OCI-LY1 (cell line): ENCODE results near the gene FYTTD1.
A peak's percentile ranks its signal among the peaks of the same experiment; 100 is the strongest.
"Not testable (repeated sequence)": the region's sequence is repeated elsewhere in the genome, so short reads cannot be mapped to it uniquely, and the experiment has no call there.

Source experiments
- H2AFZ ChIP-seq: fragments of 200-600 bp; sonication (generic), shearing (Covaris generic); 2 replicates; pipeline ENCODE4 v1.6.0; 2014; ENCODE audit warnings: antibody characterized with exemption, mild to moderate bottlenecking, low read length
- H3F3A ChIP-seq: fragments of 200-600 bp; sonication (generic), shearing (Covaris generic); 2 replicates; pipeline ENCODE4 v1.6.0; 2014; ENCODE audit warnings: mild to moderate bottlenecking, antibody characterized with exemption, low read length, moderate library complexity; ENCODE audit not compliant: insufficient read depth
- H3K27ac ChIP-seq: fragments of 200-600 bp; sonication (generic); 2 replicates; pipeline ENCODE4 v1.5.1; 2014; ENCODE audit warnings: low read length, mixed run types, mild to moderate bottlenecking, low read depth; ENCODE audit not compliant: poor library complexity, severe bottlenecking
- H3K27me3 ChIP-seq: fragments of 200-600 bp; sonication (generic); 2 replicates; pipeline ENCODE4 v1.6.0; 2014; ENCODE audit warnings: antibody characterized with exemption, mild to moderate bottlenecking, low read length, moderate library complexity; ENCODE audit not compliant: insufficient read depth
- H3K36me3 ChIP-seq: fragments of 200-600 bp; sonication (generic); 2 replicates; pipeline ENCODE4 v1.6.1; 2014; ENCODE audit warnings: mild to moderate bottlenecking, antibody characterized with exemption, low read length, moderate library complexity, mixed read lengths; ENCODE audit not compliant: insufficient read depth
- H3K4me1 ChIP-seq: fragments of 200-600 bp; sonication (generic); 2 replicates; pipeline ENCODE4 v1.5.1; 2014; ENCODE audit warnings: mild to moderate bottlenecking, low read length, moderate library complexity; ENCODE audit not compliant: insufficient read depth, severe bottlenecking
- H3K4me2 ChIP-seq: fragments of 200-600 bp; sonication (generic), shearing (Covaris generic); 2 replicates; pipeline ENCODE4 v1.6.1; 2014; ENCODE audit warnings: low read length
- H3K4me3 ChIP-seq: fragments of 200-600 bp; sonication (generic); 2 replicates; pipeline ENCODE4 v1.5.1; 2014; ENCODE audit warnings: low read length, low read depth, mild to moderate bottlenecking, mixed read lengths; ENCODE audit not compliant: poor library complexity, severe bottlenecking
- H3K79me2 ChIP-seq: fragments of 200-600 bp; shearing (Covaris generic); 2 replicates; pipeline ENCODE4 v1.6.1; 2016; ENCODE audit warnings: mixed run types, low read length, mixed read lengths; ENCODE audit not compliant: insufficient read depth
- H3K9ac ChIP-seq: fragments of 200-600 bp; sonication (generic), shearing (Covaris generic); 2 replicates; pipeline ENCODE4 v1.6.1; 2014; ENCODE audit warnings: mild to moderate bottlenecking, low read length, mixed read lengths
- H3K9me2 ChIP-seq: fragments of 200-600 bp; sonication (generic), shearing (Covaris generic); 2 replicates; pipeline ENCODE4 v1.6.1; 2014; ENCODE audit warnings: low read depth, mild to moderate bottlenecking, low read length, mixed read lengths
- H3K9me3 ChIP-seq: fragments of 200-600 bp; shearing (Covaris generic); 2 replicates; pipeline ENCODE4 v1.6.1; 2014; ENCODE audit warnings: low read length, mixed read lengths
- H4K20me1 ChIP-seq: fragments of 200-600 bp; sonication (generic), shearing (Covaris generic); 2 replicates; pipeline ENCODE4 v1.6.0; 2016; ENCODE audit warnings: mild to moderate bottlenecking, low read length; ENCODE audit not compliant: insufficient read depth
- EZH2 ChIP-seq: fragments of 200-600 bp; sonication (generic), shearing (Covaris generic); IDR thresholded peaks from 2 replicates; pipeline ENCODE4 v1.8.0; 2017; ENCODE audit warnings: borderline replicate concordance, mixed run types, mild to moderate bottlenecking, antibody characterized with exemption, low read length, moderate library complexity, mixed read lengths
- TF ChIP-seq, protein P1 (sequence below): fragments of 200-600 bp; sonication (generic), shearing (Covaris generic); IDR thresholded peaks from 2 replicates; pipeline ENCODE4 v1.5.1; 2017; ENCODE audit warnings: mild to moderate bottlenecking, antibody characterized with exemption, low read length, moderate library complexity, mixed read lengths

FYTTD1 gene

DNA sequence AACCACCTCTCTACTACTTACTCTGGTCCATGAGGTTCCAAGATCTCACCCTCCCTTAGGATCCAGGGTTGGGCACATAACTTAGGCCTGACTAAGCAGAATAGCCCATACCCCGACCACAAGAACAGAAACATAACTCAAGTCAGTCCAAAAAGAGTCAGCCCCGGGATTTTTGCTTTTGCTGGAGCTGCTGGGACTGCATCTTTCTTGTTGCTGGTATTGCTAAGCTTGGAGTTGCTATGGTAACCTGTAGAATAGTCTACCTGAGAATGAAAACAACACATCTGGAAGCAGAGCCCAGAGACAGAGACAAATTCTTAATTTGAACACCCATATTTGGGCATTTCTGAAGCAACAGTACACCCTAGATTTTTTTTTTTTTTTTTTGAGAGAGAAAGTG lies 19.5 kb upstream of the FYTTD1 start:
- peaks cover 3% of the 10 kb centered on the region for H3K9me3 ChIP-seq
- H3K9me2 ChIP-seq, result no peaks in the 10 kb centered on the region
- no peak overlapping the region for H3K4me2 ChIP-seq
- H3K79me2 ChIP-seq, result peaks cover 66% of the 10 kb centered on the region
- H3K4me1 ChIP-seq, result peaks cover 61% of the 10 kb centered on the region
- no peak overlapping the region for H3K9ac ChIP-seq
- TF ChIP-seq EZH2, result no peak
- TF ChIP-seq, protein P1, sequence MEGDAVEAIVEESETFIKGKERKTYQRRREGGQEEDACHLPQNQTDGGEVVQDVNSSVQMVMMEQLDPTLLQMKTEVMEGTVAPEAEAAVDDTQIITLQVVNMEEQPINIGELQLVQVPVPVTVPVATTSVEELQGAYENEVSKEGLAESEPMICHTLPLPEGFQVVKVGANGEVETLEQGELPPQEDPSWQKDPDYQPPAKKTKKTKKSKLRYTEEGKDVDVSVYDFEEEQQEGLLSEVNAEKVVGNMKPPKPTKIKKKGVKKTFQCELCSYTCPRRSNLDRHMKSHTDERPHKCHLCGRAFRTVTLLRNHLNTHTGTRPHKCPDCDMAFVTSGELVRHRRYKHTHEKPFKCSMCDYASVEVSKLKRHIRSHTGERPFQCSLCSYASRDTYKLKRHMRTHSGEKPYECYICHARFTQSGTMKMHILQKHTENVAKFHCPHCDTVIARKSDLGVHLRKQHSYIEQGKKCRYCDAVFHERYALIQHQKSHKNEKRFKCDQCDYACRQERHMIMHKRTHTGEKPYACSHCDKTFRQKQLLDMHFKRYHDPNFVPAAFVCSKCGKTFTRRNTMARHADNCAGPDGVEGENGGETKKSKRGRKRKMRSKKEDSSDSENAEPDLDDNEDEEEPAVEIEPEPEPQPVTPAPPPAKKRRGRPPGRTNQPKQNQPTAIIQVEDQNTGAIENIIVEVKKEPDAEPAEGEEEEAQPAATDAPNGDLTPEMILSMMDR, result no peak
- peaks cover 42% of the 10 kb centered on the region for H3K36me3 ChIP-seq
- H3K4me3 ChIP-seq, result no peak overlapping the region
- no peak overlapping the region for H2AFZ ChIP-seq
- H3K27ac ChIP-seq, result peak overlapping the region; percentile 54
- H3K27me3 ChIP-seq, result no peaks in the 10 kb centered on the region
- H4K20me1 ChIP-seq, result no peaks in the 10 kb centered on the region
- H3F3A ChIP-seq, result 0 out of 2 replicates have a peak, but pooled peaks cover 8% of the 10 kb centered on the region

DNA sequence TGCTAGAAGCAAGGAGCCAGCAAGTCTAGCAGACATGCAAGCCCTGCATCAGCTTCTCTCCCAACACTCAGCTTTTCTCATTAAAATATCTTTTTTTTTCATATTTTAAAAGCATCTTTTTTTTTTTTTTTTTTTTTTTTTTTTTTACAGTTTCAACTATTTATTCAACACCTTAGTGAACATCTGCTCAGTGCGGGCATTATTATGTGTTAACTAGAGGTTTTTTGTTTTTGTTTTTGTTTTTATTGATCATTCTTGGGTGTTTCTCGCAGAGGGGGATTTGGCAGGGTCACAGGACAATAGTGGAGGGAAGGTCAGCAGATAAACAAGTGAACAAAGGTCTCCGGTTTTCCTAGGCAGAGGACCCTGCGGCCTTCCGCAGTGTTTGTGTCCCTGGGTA lies 18.9 kb upstream of the FYTTD1 start:
- H3K9ac ChIP-seq, H3K27me3 ChIP-seq, H3K9me2 ChIP-seq, H4K20me1 ChIP-seq, H3K4me2 ChIP-seq, H3K27ac ChIP-seq, H2AFZ ChIP-seq, H3K9me3 ChIP-seq, H3K4me3 ChIP-seq: not testable (repeated sequence)
- H3K4me1 ChIP-seq, result peaks cover 67% of the 10 kb centered on the region
- H3K79me2 ChIP-seq, result peaks cover 65% of the 10 kb centered on the region
- H3K36me3 ChIP-seq, result peaks cover 41% of the 10 kb centered on the region; the same call in 1 of the 2 replicates
- peaks cover 12% of the 10 kb centered on the region; the same call in 1 of the 2 replicates for H3F3A ChIP-seq

DNA sequence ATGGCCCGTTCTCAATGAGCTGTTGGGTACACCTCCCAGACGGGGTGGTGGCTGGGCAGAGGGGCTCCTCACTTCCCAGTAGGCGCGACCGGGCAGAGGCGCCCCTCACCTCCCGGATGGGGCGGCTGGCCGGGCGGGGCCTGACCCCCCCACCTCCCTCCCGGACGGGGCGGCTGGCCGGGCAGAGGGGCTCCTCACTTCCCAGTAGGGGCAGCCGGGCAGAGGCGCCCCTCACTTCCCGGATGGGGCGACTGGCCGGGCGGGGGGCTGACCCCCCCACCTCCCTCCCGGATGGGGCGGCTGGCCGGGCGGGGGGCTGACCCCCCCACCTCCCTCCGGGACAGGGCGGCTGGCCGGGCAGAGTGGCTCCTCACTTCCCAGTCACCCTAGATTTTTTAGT lies 18.2 kb upstream of the FYTTD1 start:
- not testable (repeated sequence) for H3K4me3 ChIP-seq, H3K9ac ChIP-seq, H3K9me2 ChIP-seq, H4K20me1 ChIP-seq, H3K4me2 ChIP-seq, H3K27me3 ChIP-seq, H3K9me3 ChIP-seq, H2AFZ ChIP-seq
- H3K4me1 ChIP-seq, result peaks cover 67% of the 10 kb centered on the region
- peak overlapping the region; percentile 97 for H3K27ac ChIP-seq
- H3K36me3 ChIP-seq, result peaks cover 40% of the 10 kb centered on the region; the same call in 1 of the 2 replicates
- peaks cover 68% of the 10 kb centered on the region for H3K79me2 ChIP-seq
- peaks cover 12% of the 10 kb centered on the region; the same call in 1 of the 2 replicates for H3F3A ChIP-seq

GRCh38 chr3:197733042-197733441 lies 16.6 kb upstream of the FYTTD1 start:
- Histone ChIP-seq H3K4me2 (peak overlapping the region; percentile 70), H3K9ac (peak overlapping the region; percentile 44), H3F3A (peaks cover 12% of the 10 kb centered on the region; the same call in 1 of the 2 replicates), H3K9me2 (no peaks in the 10 kb centered on the region), H3K4me1 (peaks cover 75% of the 10 kb centered on the region), H2AFZ (no peak overlapping the region), H3K27me3 (no peaks in the 10 kb centered on the region), H3K79me2 (peaks cover 54% of the 10 kb centered on the region), H3K4me3 (no peak overlapping the region), H3K36me3 (peaks cover 31% of the 10 kb centered on the region; the same call in 1 of the 2 replicates), H3K27ac (peak overlapping the region; percentile 97), H3K9me3 (no peaks in the 10 kb centered on the region), H4K20me1 (no peaks in the 10 kb centered on the region)
- TF ChIP-seq, protein P1, result no peak
- TF ChIP-seq EZH2, result no peak
